Limb (tissue), 2 donors: ENCODE data around the gene CYP27B1.

Experiments
- DNase-seq, 2 donors: peaks; one replicate each; pipeline ENCODE4 v3.0.0-alpha.2; 2016; ENCODE audit errors: extremely low spot score in 2 of 2

Gene CYP27B1, protein sequence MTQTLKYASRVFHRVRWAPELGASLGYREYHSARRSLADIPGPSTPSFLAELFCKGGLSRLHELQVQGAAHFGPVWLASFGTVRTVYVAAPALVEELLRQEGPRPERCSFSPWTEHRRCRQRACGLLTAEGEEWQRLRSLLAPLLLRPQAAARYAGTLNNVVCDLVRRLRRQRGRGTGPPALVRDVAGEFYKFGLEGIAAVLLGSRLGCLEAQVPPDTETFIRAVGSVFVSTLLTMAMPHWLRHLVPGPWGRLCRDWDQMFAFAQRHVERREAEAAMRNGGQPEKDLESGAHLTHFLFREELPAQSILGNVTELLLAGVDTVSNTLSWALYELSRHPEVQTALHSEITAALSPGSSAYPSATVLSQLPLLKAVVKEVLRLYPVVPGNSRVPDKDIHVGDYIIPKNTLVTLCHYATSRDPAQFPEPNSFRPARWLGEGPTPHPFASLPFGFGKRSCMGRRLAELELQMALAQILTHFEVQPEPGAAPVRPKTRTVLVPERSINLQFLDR

DNA sequence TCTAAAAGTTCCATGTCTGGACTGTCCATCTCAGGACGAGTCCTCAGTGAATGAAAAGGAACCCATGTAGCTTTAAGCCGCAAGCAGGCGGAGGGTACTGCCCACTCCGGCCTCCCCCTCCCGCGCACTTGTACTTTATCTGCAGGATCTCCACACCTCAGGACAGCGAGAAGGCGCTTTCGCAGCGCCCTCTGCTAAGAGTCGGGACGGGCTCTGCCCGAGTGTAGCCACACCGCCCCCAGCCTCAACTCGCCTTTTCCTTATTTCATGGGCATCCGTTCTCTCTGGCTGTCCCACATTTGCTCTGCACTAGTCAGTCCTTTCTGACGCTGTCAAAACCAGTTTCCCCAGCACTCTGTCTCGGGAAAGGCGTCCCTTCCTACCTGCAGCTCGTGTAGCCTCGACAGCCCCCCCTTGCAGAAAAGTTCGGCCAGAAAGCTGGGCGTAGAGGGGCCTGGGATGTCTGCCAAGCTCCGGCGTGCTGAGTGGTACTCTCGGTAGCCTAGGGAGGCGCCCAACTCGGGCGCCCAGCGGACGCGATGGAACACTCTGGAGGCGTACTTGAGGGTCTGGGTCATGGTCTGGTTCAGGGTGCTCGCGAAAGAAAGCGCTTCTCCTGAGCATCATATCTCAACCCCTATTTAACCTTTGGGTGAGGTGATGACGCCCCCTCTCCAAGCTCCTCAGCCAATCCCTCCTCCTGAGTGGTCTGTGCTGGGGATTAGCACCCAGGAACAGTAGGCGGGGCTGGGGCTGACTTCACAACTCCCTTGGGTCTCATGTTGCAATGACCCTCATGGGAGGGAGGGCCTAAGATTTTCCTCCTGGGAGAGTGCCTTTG lies at the start of gene CYP27B1:
CYP27B1 (minus strand) TSS at position 615 of the 841 bp plus-strand sequence; CDS start at position 578, 37 bp downstream.
- DNase-seq = no peak

DNA sequence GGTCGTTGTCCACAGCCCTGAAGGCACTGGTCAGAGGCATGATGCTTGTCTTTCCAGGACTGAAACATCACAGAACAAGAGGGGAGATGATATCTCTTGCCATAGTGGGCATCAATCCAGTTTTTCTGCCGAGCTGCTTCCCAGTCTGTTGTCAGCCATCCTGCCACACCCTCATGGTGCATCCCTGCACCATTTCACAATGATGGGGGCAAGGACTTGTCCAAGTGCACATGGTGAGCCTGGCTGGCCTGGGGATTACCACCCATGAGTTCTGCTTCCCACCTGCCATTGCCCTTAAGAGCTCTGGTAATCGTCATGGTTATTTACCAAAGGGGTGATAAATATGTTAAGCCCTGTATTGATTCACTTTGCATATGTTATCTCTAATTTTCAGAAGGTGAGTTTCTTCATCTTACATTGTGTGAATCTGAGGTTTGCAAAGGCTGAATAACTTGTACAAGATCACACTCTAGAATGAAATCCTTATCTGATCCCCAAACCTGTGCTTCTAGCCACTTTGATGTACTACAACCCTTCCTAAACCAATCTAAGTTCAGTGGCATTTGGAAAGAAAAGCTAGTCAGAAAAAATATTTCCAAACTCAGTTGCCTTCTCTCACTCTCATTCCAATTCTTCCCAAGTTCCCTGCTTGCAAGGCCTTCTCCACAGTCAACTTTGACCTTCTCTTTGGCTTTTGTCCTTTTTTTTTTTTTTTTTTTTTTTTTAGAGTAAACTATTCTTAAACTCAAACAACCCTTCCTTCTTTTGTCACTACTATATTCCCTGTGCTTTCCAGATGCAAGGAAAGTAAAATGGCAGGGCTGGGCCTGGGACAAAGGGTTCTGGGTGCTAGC lies 49.4 kb upstream of the CYP27B1 start:
- DNase-seq = no peak

DNA sequence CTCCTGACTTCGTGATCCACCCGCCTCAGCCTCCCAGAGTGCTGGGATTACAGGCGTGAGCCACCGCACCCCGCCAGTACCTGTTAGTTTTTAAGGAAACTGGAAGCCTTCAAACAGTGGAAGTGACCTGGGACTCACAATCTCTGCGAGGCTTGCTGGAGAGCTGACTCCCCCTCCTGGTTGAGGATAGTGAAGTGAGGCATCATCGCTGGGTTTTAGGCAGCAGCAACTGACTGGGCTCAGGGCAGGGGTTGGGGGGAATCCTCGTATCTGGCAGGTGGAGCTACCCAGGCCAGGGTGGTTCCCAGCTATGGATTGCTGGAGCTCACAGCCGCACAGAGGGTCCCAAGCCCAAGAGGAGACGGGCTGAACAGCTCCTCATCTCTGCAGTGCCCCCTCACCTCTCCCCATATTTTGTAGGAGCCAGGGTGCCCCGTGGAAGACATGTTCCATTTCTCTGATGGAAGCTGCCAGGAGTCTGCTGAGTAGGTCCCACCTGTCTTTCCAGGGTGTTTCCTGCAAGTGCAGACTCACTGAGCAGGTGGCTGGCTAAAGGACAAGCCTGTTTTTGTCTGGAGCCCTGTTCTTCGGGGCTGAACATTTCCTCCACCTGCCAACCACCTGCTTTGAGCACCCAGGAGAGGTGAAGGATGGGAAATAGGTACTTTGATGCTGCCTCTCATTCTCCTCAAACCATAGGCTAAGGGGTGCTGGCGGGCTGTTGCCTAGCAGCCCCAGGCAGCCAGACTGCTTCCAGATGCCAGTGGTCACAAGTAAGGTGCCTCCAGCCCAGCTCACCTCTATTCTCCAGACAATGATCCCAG lies 48.5 kb upstream of the CYP27B1 start:
- DNase-seq = no peak

DNA sequence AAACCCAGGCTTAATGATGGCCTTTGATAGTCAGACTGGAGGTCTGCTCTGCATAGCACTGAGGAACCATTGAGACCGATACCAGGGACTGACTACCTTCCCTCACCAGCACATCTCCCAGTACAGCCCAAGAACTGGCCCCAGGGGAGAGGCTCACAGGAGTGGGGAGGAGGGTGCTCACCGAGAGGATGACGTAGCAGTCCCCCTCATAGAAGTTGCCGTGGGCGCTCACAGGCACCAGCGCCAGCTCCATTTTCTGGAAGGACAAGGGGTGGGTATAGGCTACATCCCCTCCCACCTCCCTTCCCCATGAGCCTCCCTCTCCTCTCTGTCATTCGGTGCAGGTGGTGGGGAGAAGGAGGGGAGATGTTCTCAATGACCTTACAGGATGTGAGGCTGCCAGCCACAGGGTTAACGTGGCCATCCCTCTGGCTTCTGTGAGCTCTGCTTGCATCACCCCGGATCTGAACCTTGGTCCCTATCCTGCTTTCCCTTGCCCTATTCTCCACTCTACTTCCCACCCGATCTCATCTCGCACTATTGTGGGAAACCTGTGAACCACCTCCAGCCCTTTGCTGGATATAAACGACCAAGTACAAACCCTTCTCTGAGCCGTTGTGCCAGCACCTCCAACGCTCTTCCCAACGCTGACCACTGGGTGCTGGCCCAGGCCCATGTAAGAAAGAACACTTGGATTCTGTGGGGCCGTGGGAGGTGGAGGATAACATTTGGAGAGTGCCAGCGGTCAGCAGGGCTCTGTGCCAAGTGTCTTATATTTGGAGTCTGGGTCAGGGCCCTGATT lies 47.3 kb upstream of the CYP27B1 start:
- no peak for DNase-seq

DNA sequence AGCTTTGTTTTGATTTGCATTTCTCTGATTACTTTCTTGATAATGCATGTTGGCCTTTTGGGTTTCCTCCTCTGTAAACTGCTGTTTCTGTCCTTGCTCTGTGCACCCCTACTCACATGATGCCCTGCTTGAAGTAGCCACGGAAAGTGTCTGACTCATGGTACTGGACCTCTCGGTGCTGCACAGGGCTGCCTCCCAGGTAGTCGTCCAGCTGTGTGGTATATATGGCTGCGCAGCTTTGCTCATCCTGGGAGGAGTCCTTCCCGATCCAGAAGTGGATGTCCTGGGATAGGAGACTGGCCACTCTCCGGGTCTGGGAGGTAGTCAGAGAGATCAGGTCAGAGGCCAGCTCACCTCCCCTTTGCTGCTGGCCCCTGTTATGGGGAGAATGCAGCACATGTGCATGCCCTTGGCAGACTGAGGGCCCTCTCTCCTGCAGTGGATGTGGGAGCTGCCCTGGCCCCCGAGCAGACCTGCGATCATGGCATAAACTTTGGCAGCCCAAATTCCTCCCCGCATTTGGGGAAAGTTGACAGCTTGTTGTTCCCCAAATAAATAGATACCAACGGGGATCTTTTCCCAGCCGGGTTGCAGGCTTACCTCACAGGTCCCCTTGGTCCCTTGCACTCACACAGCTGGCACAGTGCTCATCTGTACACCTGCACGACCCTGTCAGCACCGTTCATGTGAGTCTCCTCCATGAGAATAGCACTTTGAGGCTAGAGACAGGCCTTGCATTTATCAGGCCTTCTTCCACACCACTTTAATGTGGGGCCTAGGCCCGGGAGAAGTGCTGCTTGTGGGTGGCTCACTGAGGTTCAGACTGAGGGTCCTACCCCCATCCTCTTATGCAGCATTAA lies 46.5 kb upstream of the CYP27B1 start:
- DNase-seq = no peak

DNA sequence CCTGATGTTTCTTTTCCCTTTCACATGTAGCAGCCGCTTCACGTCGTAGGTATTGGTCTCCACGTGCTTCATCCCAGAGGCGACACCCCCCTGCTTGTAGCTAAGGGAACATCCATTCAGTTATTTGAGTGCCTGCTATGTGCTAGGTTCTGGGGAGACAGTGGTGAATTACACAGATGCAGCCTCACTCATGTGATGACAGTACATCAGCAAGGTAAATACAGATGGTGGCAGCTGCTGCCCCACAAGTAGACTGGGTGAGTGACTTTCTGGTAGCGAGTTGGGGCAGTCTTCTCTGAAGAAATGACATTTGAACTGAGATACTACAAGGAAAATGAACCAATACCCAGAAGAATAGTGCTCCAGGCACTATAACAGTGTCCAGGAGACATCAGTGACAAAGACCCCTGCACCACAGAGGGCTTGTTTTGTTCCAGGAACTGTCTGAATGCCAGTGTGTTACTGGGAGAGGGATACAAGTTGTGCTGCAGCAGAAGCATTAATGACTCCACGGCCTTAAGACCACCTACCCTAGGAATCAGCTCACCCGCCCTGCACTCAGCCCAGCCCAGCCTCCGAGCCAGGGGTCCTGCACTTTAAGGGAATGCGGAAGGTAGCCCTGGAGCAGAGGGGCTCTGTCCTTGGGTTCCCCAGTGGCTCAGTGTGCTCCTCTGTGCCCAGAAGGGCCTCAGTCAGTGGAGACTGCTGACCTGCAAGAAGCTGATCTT lies 44.3 kb upstream of the CYP27B1 start:
- DNase-seq = no peak

DNA sequence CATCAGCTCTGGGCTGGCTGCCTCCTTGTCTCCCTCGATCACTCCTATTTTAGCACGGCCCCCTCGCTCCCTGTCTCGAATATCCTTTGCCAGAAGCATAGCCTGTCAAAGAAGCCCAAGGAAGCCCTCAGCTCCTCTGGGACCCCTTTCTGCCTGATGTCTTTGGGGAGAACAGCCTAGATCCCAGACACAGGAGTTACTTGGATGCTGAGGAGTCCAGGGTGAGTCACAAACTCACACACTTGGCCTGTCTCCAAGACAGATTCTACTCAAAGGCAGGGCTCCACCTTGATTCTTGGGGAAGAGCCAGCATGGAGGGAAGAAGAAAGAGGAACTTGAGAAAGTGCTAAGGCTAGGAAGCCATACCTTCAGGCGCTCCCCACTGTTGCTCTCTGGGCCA lies 43.6 kb upstream of the CYP27B1 start:
- DNase-seq = no peak

DNA sequence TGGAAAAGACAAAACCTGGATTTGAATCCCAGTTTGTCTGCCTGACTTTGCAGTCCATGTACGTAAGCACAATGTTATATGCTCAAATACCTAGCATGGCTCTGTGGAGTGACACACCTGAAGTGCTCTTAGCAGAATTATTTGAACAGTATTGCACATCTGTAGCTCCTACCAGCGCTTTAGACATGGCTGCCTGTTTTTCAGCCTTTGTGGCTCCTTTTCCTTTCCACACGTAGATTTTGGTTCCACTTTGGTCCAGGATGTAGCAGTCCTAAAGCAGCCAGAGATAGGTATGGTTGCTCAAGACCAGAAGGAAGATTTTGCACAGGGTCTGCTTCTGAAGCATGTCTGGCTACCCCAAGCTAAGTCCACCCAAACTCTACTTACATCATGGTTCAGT lies 42.5 kb upstream of the CYP27B1 start:
- DNase-seq = no peak

DNA sequence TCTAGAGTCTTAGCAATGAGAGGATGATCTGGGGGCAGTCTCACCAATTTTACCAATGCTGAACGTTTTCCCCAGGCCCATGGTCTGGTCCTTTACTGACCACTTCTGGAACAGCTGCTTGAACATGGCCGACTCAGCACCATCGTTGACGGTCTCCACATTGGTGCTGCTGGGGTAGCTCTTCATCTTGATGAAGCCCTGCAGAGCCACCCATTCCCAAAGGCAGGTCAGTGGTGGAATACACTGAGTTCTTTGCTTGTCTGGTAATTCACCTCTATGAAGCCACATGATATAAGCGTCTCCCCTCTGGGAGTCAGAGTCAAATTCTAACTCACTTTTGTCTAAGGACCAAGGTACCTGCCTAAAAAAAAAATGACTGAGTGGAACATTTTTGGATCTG lies 41.5 kb upstream of the CYP27B1 start:
- DNase-seq = no peak

DNA sequence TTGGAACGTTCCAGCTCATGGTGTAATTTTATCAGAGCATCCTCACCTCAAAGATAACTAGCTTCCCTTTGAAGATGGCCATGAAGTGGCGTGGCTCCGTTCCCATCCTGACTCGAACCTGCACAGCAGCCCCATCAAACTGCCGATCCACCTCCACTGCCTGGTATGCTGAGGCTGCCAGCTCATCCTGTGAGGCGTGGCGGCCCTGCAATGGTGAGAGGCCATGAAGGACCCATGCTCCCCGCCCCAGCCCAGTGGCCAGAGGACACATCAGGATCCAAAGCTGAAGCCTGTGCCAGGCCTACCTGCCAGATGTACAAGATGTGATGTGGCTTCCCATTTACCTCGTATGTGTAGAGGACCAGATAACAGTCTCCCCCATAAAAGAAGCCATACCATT lies 40.4 kb upstream of the CYP27B1 start:
- DNase-seq = no peak

DNA sequence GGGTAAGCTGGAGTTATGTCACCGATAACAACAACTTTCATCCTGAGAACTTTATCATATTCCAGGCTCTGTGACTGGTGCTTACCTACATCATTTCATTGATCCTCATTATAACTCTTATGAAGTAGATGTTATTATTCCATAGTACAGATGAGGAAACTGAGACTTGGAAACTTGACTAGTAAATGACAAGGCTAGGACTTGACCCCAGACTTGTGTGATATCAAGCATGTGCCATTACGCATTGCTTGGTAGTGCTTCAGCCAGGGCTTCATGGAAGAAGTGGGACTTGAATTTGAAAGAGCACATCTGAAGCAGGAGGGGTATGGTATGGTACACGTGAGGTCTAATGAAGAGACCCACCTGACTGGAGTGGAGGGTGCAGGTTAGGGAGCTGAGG lies 39.8 kb upstream of the CYP27B1 start:
- no peak for DNase-seq

DNA sequence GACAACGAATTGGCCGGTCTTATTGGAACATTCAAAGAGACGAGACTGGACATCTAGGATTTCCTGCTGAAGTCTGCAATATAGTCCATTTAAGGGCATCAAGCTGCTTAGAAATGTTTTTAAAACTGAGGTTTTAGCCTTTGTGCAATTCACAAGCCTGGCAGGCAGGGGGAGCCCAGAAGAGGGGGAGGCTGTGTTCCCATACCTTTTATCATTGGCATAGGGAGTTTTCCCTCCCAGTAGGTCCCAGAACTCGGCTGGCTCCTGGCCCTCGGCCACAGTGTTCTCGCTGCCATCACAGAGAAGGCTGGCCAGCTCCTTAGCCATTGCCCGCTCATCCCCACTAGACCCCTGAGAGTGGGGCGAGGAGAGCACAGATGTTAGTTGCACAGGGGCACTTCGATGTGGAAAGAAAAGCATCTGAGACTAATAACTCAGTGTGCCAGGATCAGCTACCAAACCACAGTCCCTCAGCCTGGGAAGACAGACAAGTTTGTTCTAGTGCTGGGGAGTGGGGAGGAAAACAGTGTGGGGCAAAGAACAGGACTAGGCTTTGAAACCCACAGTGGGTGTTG lies 36.5 kb upstream of the CYP27B1 start:
- peak in 1 of 2 donors; percentile 54 for DNase-seq

DNA sequence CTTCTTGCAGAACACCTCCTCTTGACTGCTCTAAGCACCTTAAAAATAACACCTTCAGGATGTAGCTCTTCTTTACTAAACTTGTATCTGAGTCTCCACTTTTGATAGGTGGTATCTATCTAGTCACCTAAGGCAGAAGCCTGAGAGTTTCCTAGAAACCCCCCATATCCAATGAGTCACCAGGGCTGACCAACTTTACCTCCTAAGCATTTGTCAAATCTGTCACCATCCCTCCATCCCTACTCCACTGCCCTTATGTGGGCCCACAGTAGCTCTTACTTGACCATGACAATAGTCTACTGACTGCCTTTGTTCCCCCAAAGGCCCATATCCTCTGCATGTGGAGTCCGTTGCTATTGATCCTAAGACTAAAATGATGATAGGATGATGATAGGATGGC lies 35.7 kb upstream of the CYP27B1 start:
- DNase-seq = no peak

DNA sequence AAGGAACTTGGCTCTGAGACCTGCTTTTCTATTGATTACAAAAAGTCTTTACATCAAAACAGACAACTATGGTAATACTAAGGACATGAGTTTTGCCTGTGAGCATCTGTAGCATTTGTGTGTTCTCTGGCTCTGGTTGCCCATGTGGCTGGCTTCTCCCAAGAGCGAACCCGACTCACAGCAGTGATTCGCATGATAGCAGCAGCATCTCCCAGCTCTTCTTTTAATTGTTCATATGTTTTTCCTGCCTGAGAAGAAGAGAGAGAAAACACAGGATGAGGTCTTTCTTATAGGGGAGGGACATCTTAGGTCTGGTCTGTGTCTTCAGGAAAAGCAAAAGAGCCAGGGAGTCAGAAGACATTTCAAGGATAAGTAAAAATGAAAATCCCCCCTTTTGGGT lies 34.1 kb upstream of the CYP27B1 start:
- no peak for DNase-seq

DNA sequence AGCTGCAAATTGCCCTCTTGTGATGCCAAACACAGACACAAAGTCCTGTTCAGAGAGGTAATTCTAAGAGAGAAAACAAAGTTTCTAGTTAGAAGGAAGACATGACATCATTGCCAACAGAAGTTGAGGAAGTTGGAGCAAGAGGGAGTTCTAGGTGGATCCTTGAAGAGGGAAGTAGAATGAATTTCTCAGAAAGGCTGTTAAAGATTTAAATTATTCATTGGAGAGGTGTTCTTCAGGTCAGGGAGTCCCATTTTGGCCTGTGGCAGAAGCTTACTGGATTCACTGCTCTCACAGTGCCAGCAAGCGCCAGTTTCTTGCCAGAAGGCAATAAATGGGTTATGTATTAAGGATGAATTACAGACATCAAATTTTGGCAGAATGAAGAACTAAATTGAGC lies 31.1 kb upstream of the CYP27B1 start:
- no peak for DNase-seq

DNA sequence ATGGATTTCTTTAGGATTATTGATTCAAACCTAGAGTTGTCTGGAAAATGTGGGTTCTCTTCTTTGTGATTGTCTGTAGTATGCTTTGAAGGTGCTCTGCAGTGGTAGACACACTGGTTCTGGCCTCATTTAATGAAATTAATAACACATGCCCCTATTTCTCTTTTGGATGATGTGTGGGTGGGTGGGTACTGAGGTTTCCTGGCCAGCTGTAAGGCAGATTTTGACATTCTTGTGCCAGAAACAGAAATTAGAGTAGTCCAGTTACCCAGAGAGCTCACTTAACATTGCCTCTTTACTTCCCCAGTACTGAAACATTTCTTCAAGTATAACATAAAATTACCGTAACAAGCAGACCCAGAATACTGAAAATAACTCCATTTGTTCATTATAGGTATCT lies 30.1 kb upstream of the CYP27B1 start:
- no peak for DNase-seq

DNA sequence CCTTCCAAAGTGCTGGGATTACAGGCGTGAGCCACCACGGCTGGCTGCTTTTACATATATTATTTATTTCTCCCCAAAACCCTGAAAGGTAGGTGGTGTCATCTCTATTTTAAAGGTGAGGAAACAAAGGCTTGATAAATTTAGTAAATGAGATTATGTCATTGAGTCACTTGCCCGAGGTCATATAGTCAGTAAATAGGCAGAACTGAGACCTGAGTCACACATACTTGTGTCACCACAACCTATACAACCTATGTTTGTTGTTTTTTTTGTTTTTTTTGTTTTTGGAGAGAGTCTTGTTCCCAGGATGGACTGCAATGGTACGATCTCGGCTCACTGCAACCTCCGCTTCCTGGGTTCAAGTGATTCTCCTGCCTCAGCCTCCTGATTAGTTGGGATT lies 28.5 kb upstream of the CYP27B1 start:
- no peak for DNase-seq

DNA sequence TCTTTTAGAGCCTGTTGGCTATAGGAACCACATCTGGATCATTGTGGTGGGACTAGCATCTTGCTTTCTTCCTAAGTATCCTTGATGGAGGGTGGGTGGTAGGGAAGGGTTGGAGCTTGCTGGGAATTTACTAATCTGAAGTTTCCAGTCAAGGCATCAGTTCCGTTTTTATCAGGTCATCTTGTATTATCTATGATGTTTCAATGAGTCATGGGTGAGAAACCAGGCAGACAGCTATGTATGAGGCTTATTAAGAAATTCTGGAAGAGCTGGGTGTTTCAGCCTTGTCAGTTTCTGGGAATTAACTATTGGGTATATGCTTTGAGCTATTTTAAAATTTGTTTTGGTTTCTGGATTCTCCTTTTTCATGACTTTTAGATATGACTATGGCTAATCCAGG lies 27.0 kb upstream of the CYP27B1 start:
- no peak for DNase-seq
